Cardiac fibroblast (primary cell): Measurements from ENCODE around the gene SCAPER.

Source experiments
- DNase-seq, 2 donors: peaks; one replicate each; pipeline versions ENCODE4 v3.0.0 to v3.0.0-alpha.2; 2010; ENCODE audit warnings: low read depth in 2 of 2
- H3K4me3 ChIP-seq, 2 donors: replicated peaks in 1 of 2; 1 replicate in 1 of 2; 2 replicates in 1 of 2; pipeline ENCODE4 v1.5.1; 2011; ENCODE audit warnings: low read depth in 2 of 2, low read length in 2 of 2, mild to moderate bottlenecking in 2 of 2, moderate library complexity in 1 of 2
- TF ChIP-seq, protein P1 (sequence below): IDR thresholded peaks from one replicate; pipeline ENCODE4 v1.5.1; 2011; ENCODE audit warnings: low read depth, mild to moderate bottlenecking, low read length, inconsistent platforms

The SCAPER gene

DNA sequence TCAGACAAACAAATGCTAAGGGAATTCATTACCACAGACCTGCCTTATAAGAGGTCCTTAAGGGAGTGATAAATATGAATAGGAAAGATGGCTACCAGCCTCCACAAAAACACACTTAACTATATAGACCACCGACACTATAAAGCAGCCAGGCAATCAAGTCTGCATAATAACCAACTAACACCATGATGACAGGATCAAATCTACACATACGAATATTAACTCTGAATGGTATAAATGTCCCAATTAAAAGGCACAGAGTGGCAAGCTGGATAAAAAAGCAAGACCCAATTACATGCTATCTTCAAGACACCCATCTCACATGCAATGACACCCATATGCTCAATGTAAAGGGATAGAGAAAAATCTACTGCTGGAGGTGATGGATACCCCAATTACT is 221.1 kb downstream of the SCAPER start:
- no peak for DNase-seq
- TF ChIP-seq, protein P1, sequence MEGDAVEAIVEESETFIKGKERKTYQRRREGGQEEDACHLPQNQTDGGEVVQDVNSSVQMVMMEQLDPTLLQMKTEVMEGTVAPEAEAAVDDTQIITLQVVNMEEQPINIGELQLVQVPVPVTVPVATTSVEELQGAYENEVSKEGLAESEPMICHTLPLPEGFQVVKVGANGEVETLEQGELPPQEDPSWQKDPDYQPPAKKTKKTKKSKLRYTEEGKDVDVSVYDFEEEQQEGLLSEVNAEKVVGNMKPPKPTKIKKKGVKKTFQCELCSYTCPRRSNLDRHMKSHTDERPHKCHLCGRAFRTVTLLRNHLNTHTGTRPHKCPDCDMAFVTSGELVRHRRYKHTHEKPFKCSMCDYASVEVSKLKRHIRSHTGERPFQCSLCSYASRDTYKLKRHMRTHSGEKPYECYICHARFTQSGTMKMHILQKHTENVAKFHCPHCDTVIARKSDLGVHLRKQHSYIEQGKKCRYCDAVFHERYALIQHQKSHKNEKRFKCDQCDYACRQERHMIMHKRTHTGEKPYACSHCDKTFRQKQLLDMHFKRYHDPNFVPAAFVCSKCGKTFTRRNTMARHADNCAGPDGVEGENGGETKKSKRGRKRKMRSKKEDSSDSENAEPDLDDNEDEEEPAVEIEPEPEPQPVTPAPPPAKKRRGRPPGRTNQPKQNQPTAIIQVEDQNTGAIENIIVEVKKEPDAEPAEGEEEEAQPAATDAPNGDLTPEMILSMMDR, result no peak
- no peak overlapping the region for H3K4me3 ChIP-seq

DNA sequence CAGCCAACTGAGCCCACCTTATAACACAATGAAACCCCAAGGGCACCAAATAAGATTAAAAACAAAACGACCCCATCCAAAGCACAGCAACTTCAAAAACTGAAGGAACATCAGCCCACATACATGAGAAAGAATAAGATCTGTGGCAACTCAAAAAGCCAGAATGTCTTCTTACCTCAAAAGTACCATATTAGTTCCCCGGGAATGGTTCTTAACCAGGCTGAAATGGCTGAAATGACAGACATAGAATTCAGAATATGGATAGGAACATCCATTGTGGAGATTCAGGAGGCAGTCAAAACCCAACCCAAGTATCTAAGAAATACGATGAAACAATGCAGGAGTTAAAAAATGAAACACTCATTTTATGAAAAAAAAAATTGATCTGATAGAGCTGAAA is 222.3 kb downstream of the SCAPER start:
- no peak for DNase-seq
- H3K4me3 ChIP-seq, result no peak overlapping the region
- TF ChIP-seq, protein P1, result no peak

DNA sequence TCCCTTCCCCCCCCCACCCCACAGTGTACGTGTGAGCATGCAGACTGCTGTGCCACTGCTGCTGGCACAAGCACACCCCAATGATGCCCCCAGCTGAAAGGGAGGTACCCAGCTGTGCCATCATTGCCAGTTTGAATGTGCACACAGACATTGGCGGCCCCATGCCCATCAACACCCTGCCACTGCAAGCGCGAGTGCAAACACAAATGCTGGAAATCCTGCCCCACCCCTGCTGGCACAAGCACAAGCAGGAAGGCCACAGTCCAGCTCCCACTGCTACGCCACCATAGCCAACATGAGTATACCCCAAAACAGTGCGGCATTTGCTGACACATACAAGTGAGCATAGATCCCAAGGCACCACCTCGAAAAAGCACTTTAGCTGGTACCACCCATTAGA is 222.9 kb downstream of the SCAPER start:
- TF ChIP-seq, protein P1, result no peak
- no peak for DNase-seq
- no peak overlapping the region for H3K4me3 ChIP-seq

DNA sequence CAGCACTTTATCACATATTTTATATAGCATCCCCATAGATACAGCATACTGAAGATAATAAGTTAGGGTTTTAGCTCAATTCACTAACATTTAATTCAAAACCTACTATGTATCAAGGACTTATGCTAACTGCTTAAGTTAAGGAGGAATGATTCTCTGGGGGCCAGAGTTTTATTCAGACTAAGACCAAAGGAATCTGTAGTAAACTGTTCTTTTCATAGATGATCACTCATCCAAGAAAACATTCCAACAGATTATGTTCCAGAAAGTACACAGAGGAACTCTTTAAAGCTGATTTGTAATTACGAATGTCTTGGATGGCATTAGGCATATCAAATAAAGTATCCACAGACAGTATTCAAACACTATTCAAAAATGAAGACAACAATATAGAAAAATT is 226.4 kb downstream of the SCAPER start:
- DNase-seq, result peak; percentile 17 to 67
- H3K4me3 ChIP-seq, result no peak overlapping the region
- TF ChIP-seq, protein P1, result no peak

GRCh38 chr15:76674883-76675282 is 230.3 kb downstream of the SCAPER start:
- no peak overlapping the region for H3K4me3 ChIP-seq
- TF ChIP-seq, protein P1, result no peak
- DNase-seq, result peak; percentile 1 to 41

GRCh38 chr15:76669521-76670207 is 235.5 kb downstream of the SCAPER start:
- TF ChIP-seq, protein P1, result no peak
- DNase-seq, result no peak
- H3K4me3 ChIP-seq, result no peak overlapping the region

- TF ChIP-seq, protein P1, result no peak
- H3K4me3 ChIP-seq, result no peak overlapping the region
- no peak for DNase-seq
These were observed 236.2 kb downstream of the SCAPER start for GRCh38 chr15:76668900-76669299.
